HepG2 (cell line): ENCODE measurements around the gene SNX21. TPM values are rescaled to one million over a fixed set of nuclear protein-coding genes. Genes with fewer than 3 reads are reported as not detected.

Source experiments
- ARHGAP35 ChIP-seq: sonication (generic); formaldehyde crosslinking; IDR thresholded peaks from 2 replicates; pipeline ENCODE4 v1.9.0; 2022; ENCODE audit warnings: mild to moderate bottlenecking, inconsistent platforms, moderate library complexity, missing genetic modification reagents, borderline replicate concordance
- CSRNP1 ChIP-seq: sonication (generic); formaldehyde crosslinking; IDR thresholded peaks from 2 replicates; pipeline ENCODE4 v1.8.1; 2023; ENCODE audit warnings: mild to moderate bottlenecking, missing genetic modification reagents
- DNMT3B ChIP-seq: conservative IDR thresholded peaks from 2 replicates; pipeline ENCODE4 v1.6.1; 2016; ENCODE audit warnings: missing biosample characterization, control low read depth
- ELF4 ChIP-seq: sonication (generic); formaldehyde crosslinking; IDR thresholded peaks from 2 replicates; pipeline ENCODE4 v1.5.0; 2020; ENCODE audit warnings: missing genetic modification reagents, mild to moderate bottlenecking, moderate library complexity, borderline replicate concordance
- HNRNPK ChIP-seq: fragments of 200-400 bp; formaldehyde crosslinking; IDR thresholded peaks from 2 replicates; pipeline ENCODE4 v1.6.1; 2018; ENCODE audit warnings: low read length, low read depth, moderate library complexity, mild to moderate bottlenecking; ENCODE audit not compliant: poor library complexity, severe bottlenecking
- NCOA1 ChIP-seq: sonication (generic); formaldehyde crosslinking; IDR thresholded peaks from 2 replicates; pipeline ENCODE4 v1.9.0; 2021; ENCODE audit warnings: missing genetic modification reagents
- NFKB2 ChIP-seq: sonication (generic); formaldehyde crosslinking; IDR thresholded peaks from 2 replicates; pipeline ENCODE4 v1.4.0; 2020; ENCODE audit warnings: missing genetic modification reagents, borderline replicate concordance
- POGZ ChIP-seq: sonication (generic); formaldehyde crosslinking; IDR thresholded peaks from 2 replicates; pipeline ENCODE4 v1.4.0; 2020; ENCODE audit warnings: mild to moderate bottlenecking, missing genetic modification reagents
- RBFOX2 ChIP-seq: fragments of 200-400 bp; formaldehyde crosslinking; IDR thresholded peaks from 2 replicates; pipeline ENCODE4 v1.6.1; 2017; ENCODE audit warnings: low read depth, mild to moderate bottlenecking, low read length
- TRIM22 ChIP-seq: fragments of 450-650 bp; IDR thresholded peaks from 2 replicates; pipeline ENCODE4 v1.6.1; 2017
- ZBTB38 ChIP-seq: sonication (generic); formaldehyde crosslinking; IDR thresholded peaks from 2 replicates; pipeline ENCODE4 v1.5.1; 2020; ENCODE audit warnings: mild to moderate bottlenecking, missing genetic modification reagents
- ZBTB40 ChIP-seq, 2 experiments: fragments of 450-650 bp in 1 of 2; sonication (generic) in 1 of 2; formaldehyde crosslinking in 1 of 2; IDR thresholded peaks; 2 replicates each; pipeline versions ENCODE4 v1.6.1 to v1.8.0; 2016 to 2022; ENCODE audit warnings: antibody characterized with exemption in 1 of 2, mild to moderate bottlenecking in 1 of 2, missing genetic modification reagents in 1 of 2
- ZNF383 ChIP-seq: sonication (generic); formaldehyde crosslinking; IDR thresholded peaks from 2 replicates; pipeline ENCODE4 v1.4.0; 2020; ENCODE audit warnings: missing genetic modification reagents, mild to moderate bottlenecking, borderline replicate concordance
- ZNF580 ChIP-seq: IDR thresholded peaks from 2 replicates; pipeline ENCODE4 v1.6.1; 2016; ENCODE audit warnings: low read depth, borderline replicate concordance
- ZNF615 ChIP-seq: sonication (generic); formaldehyde crosslinking; IDR thresholded peaks from 2 replicates; pipeline ENCODE4 v1.5.0; 2020; ENCODE audit warnings: mild to moderate bottlenecking, missing genetic modification reagents, borderline replicate concordance
- polyA plus RNA-seq, 8 experiments: library from polyadenylated mRNA; depleted of rRNA in 3 of 8; stranded (reverse) in 7 of 8; unstranded in 1 of 8; fragments of >200 nt; fragmentation: Illumina TruSeq in 4 of 8; extraction: Trizol in 4 of 8; gene quantifications; 2 replicates each; pipeline versions ENCODE4 v1.2.1 to v1.2.3, GENCODE V29; 2011 to 2016; ENCODE audit warnings: low read depth in 4 of 8, missing spikeins in 1 of 8, mixed read lengths in 1 of 8; ENCODE audit not compliant: insufficient read depth in 1 of 8
- total RNA-seq, 5 experiments: library from RNA; depleted of rRNA; stranded (reverse); fragments of >200 nt; fragmentation: Illumina TruSeq; extraction: Trizol; gene quantifications; 2 replicates each; pipeline ENCODE4 v1.2.3, GENCODE V29; 2016; ENCODE audit warnings: low read depth in 1 of 5

The SNX21 gene
- total and polyA plus RNA-seq, 2 of the 13 experiments (the other 11 are each of a cell fraction or from before 2014, with no cell fraction given), result 7.7 to 12.8 TPM

GRCh38 chr20:45833883-45834796 lies 541 bp downstream of the SNX21 start (continued):
- no peak for TF ChIP-seq ZBTB40 (IDR thresholded peaks at IDR 0.05)
- TF ChIP-seq ZBTB40 (CRISPR knock-in tag; IDR thresholded peaks at IDR 0.05), result no peak
- peak; percentile 82; the same call in 1 of the 2 replicates for TF ChIP-seq ARHGAP35 (CRISPR knock-in tag)
- TF ChIP-seq POGZ, result peak; percentile 26; the same call in 1 of the 2 replicates
- TF ChIP-seq HNRNPK, result peak; percentile 29
- TF ChIP-seq RBFOX2, result peak; percentile 98
- no peak for TF ChIP-seq TRIM22
- peak; percentile 79 for TF ChIP-seq NFKB2 (CRISPR knock-in tag)
- no peak; the same call in 1 of the 2 replicates for TF ChIP-seq NCOA1
- TF ChIP-seq ZNF383 (CRISPR knock-in tag), result no peak
- TF ChIP-seq ZBTB38 (CRISPR knock-in tag), result peak; percentile 88
- TF ChIP-seq DNMT3B (CRISPR knock-in tag), result no peak; the same call in 1 of the 2 replicates
- no peak for TF ChIP-seq ZNF615 (CRISPR knock-in tag)
- TF ChIP-seq ZNF580, result peak; percentile 71; the same call in 1 of the 2 replicates
- 0 out of 2 replicates have a peak, but pooled peaks have one; percentile 15 for TF ChIP-seq ELF4 (CRISPR knock-in tag)
- peak; percentile 50; the same call in 1 of the 2 replicates for TF ChIP-seq CSRNP1 (CRISPR knock-in tag)
